HepG2 (cell line): ENCODE data around the gene MVP. TPM values are rescaled to one million over a fixed set of nuclear protein-coding genes. Genes with fewer than 3 reads are reported as not detected.

Experiments
- ETV5 ChIP-seq: IDR thresholded peaks from 2 replicates; pipeline ENCODE4 v1.6.1; 2018; ENCODE audit warnings: missing biosample characterization, missing genetic modification reagents, inconsistent platforms, borderline replicate concordance
- HDAC6 ChIP-seq: fragments of 200-600 bp; sonication (generic); IDR thresholded peaks from 2 replicates; pipeline ENCODE4 v1.7.0; 2017; ENCODE audit warnings: mild to moderate bottlenecking, antibody characterized with exemption, low read length, low read depth
- KDM1A ChIP-seq: IDR thresholded peaks from 2 replicates; pipeline ENCODE4 v1.6.1; 2016; ENCODE audit warnings: missing compliant biosample characterization
- NFYB ChIP-seq: sonication (generic); formaldehyde crosslinking; IDR thresholded peaks from 2 replicates; pipeline ENCODE4 v1.4.0; 2020; ENCODE audit warnings: missing genetic modification reagents
- PAF1 ChIP-seq: IDR thresholded peaks from 2 replicates; pipeline ENCODE4 v1.6.1; 2016; ENCODE audit warnings: missing genetic modification reagents, missing compliant biosample characterization
- SMARCE1 ChIP-seq: fragments of 450-650 bp; IDR thresholded peaks from 2 replicates; pipeline ENCODE4 v1.6.1; 2017; ENCODE audit warnings: borderline replicate concordance
- SNAI1 ChIP-seq: sonication (generic); formaldehyde crosslinking; IDR thresholded peaks from 2 replicates; pipeline ENCODE4 v1.5.0; 2020; ENCODE audit warnings: mild to moderate bottlenecking, missing genetic modification reagents, borderline replicate concordance
- SPEN ChIP-seq: sonication (generic); formaldehyde crosslinking; IDR thresholded peaks from 2 replicates; pipeline ENCODE4 v1.5.1; 2020; ENCODE audit warnings: low read depth, mild to moderate bottlenecking, missing genetic modification reagents
- TBP ChIP-seq: sonication (generic); formaldehyde crosslinking; IDR thresholded peaks from 2 replicates; pipeline ENCODE4 v1.5.0; 2020; ENCODE audit warnings: missing genetic modification reagents
- ZNF10 ChIP-seq: sonication (generic); formaldehyde crosslinking; IDR thresholded peaks from 2 replicates; pipeline ENCODE4 v1.4.0; 2020; ENCODE audit warnings: mild to moderate bottlenecking, low read depth, missing genetic modification reagents, borderline replicate concordance
- ZNF124 ChIP-seq: sonication (generic); formaldehyde crosslinking; IDR thresholded peaks from 2 replicates; pipeline ENCODE4 v1.4.0; 2020; ENCODE audit warnings: missing genetic modification reagents
- ZNF160 ChIP-seq: sonication (generic); formaldehyde crosslinking; IDR thresholded peaks from 2 replicates; pipeline ENCODE4 v1.8.0; 2022; ENCODE audit warnings: mild to moderate bottlenecking, inconsistent platforms, missing genetic modification reagents
- ZNF235 ChIP-seq: sonication (generic); formaldehyde crosslinking; IDR thresholded peaks from 2 replicates; pipeline ENCODE4 v1.8.1; 2023; ENCODE audit warnings: mild to moderate bottlenecking, missing genetic modification reagents, borderline replicate concordance
- ZNF282 ChIP-seq: fragments of 450-650 bp; IDR thresholded peaks from 2 replicates; pipeline ENCODE4 v1.6.1; 2018; ENCODE audit not compliant: partially characterized antibody
- ZNF598 ChIP-seq: sonication (generic); formaldehyde crosslinking; IDR thresholded peaks from 2 replicates; pipeline ENCODE4 v1.5.1; 2020; ENCODE audit warnings: mild to moderate bottlenecking, missing genetic modification reagents, borderline replicate concordance
- ZNF644 ChIP-seq: IDR thresholded peaks from 2 replicates; pipeline ENCODE4 v1.6.1; 2016; ENCODE audit warnings: low read depth
- polyA plus RNA-seq, 8 experiments: library from polyadenylated mRNA; depleted of rRNA in 3 of 8; stranded (reverse) in 7 of 8; unstranded in 1 of 8; fragments of >200 nt; fragmentation: Illumina TruSeq in 4 of 8; extraction: Trizol in 4 of 8; gene quantifications; 2 replicates each; pipeline versions ENCODE4 v1.2.1 to v1.2.3, GENCODE V29; 2011 to 2016; ENCODE audit warnings: low read depth in 4 of 8, missing spikeins in 1 of 8, mixed read lengths in 1 of 8; ENCODE audit not compliant: insufficient read depth in 1 of 8
- total RNA-seq, 5 experiments: library from RNA; depleted of rRNA; stranded (reverse); fragments of >200 nt; fragmentation: Illumina TruSeq; extraction: Trizol; gene quantifications; 2 replicates each; pipeline ENCODE4 v1.2.3, GENCODE V29; 2016; ENCODE audit warnings: low read depth in 1 of 5
- TF ChIP-seq, protein P1 (sequence below): sonication (generic); formaldehyde crosslinking; IDR thresholded peaks from 2 replicates; pipeline ENCODE4 v1.5.0; 2020; ENCODE audit warnings: missing genetic modification reagents
- TF ChIP-seq, protein P2 (sequence below): sonication (generic); formaldehyde crosslinking; IDR thresholded peaks from 2 replicates; pipeline ENCODE4 v1.9.0; 2022; ENCODE audit warnings: missing genetic modification reagents, mild to moderate bottlenecking, borderline replicate concordance
- TF ChIP-seq, protein P3 (sequence below): sonication (generic); formaldehyde crosslinking; IDR thresholded peaks from 2 replicates; pipeline ENCODE4 v1.5.0; 2020; ENCODE audit warnings: mild to moderate bottlenecking, missing genetic modification reagents, borderline replicate concordance
- TF ChIP-seq, protein P4 (sequence below), 2 experiments: sonication (generic) in 1 of 2; formaldehyde crosslinking in 1 of 2; IDR thresholded peaks; 2 replicates each; pipeline versions ENCODE4 v1.5.1 to v1.6.1; 2011 to 2020; ENCODE audit warnings: borderline replicate concordance in 1 of 2, low read depth in 1 of 2, low read length in 1 of 2, mild to moderate bottlenecking in 1 of 2, missing genetic modification reagents in 1 of 2, moderate library complexity in 1 of 2
- TF ChIP-seq, protein P5 (sequence below): sonication (generic); formaldehyde crosslinking; IDR thresholded peaks from 2 replicates; pipeline ENCODE4 v1.4.0; 2020; ENCODE audit warnings: missing genetic modification reagents

MVP gene
- total and polyA plus RNA-seq, 2 of the 13 experiments (the other 11 are each of a cell fraction or from before 2014, with no cell fraction given): 22.9 to 43.5 TPM

DNA sequence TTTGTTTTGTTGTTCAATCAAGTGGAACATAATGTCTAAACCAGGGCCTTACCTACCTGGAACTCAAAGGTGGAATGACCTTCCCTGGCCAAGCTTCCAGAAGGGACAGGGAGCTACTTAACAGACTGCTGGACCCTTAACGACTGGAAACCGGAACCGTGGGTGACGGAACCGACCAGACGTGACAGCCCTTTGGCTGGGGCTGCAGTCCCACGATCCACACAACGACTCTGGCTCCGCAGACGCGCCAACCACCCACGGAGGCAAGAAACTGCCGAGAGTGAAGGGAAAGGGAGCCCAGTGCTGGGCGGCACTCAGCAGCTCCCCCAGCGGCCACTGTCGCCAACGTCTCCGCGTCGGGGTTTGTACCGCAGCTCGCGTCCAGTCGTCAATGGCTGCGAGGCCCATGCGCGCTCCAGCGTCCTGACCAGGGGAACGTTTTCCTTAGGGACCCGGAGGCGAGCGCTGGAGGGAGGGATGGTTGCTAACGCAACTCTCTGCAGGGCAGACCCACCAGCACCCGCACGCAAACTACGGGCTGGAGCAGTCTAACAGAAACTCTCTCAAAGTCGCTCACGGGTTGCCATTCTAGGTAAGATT lies 35.3 kb upstream of the MVP start (continued):
- TF ChIP-seq, protein P1, sequence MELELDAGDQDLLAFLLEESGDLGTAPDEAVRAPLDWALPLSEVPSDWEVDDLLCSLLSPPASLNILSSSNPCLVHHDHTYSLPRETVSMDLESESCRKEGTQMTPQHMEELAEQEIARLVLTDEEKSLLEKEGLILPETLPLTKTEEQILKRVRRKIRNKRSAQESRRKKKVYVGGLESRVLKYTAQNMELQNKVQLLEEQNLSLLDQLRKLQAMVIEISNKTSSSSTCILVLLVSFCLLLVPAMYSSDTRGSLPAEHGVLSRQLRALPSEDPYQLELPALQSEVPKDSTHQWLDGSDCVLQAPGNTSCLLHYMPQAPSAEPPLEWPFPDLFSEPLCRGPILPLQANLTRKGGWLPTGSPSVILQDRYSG: no peak
- TF ChIP-seq ZNF598 (CRISPR knock-in tag) (peak; percentile 98), NFYB (CRISPR knock-in tag) (no peak), ZNF235 (CRISPR knock-in tag) (no peak), KDM1A (no peak), SNAI1 (no peak), PAF1 (CRISPR knock-in tag) (no peak), TBP (CRISPR knock-in tag) (no peak), SMARCE1 (no peak), ZNF10 (CRISPR knock-in tag) (no peak), SPEN (CRISPR knock-in tag) (0 out of 2 replicates have a peak, but pooled peaks have one; percentile 49), ZNF124 (peak; percentile 78; the same call in 1 of the 2 replicates), ETV5 (CRISPR knock-in tag) (no peak), ZNF282 (no peak), HDAC6 (no peak), ZNF644 (CRISPR knock-in tag) (peak; percentile 54; the same call in 1 of the 2 replicates), ZNF160 (CRISPR knock-in tag) (no peak)
- TF ChIP-seq, protein P2, sequence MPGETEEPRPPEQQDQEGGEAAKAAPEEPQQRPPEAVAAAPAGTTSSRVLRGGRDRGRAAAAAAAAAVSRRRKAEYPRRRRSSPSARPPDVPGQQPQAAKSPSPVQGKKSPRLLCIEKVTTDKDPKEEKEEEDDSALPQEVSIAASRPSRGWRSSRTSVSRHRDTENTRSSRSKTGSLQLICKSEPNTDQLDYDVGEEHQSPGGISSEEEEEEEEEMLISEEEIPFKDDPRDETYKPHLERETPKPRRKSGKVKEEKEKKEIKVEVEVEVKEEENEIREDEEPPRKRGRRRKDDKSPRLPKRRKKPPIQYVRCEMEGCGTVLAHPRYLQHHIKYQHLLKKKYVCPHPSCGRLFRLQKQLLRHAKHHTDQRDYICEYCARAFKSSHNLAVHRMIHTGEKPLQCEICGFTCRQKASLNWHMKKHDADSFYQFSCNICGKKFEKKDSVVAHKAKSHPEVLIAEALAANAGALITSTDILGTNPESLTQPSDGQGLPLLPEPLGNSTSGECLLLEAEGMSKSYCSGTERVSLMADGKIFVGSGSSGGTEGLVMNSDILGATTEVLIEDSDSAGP (CRISPR knock-in tag): peak; percentile 89
- TF ChIP-seq, protein P3, sequence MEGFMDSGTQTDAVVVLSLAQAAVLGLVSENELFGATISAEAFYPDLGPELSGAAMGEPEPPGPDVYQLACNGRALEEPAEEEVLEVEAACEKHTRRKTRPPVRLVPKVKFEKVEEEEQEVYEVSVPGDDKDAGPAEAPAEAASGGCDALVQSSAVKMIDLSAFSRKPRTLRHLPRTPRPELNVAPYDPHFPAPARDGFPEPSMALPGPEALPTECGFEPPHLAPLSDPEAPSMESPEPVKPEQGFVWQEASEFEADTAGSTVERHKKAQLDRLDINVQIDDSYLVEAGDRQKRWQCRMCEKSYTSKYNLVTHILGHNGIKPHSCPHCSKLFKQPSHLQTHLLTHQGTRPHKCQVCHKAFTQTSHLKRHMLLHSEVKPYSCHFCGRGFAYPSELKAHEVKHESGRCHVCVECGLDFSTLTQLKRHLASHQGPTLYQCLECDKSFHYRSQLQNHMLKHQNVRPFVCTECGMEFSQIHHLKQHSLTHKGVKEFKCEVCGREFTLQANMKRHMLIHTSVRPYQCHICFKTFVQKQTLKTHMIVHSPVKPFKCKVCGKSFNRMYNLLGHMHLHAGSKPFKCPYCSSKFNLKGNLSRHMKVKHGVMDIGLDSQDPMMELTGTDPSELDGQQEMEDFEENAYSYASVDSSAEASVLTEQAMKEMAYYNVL (CRISPR knock-in tag): no peak
- TF ChIP-seq, protein P4, sequence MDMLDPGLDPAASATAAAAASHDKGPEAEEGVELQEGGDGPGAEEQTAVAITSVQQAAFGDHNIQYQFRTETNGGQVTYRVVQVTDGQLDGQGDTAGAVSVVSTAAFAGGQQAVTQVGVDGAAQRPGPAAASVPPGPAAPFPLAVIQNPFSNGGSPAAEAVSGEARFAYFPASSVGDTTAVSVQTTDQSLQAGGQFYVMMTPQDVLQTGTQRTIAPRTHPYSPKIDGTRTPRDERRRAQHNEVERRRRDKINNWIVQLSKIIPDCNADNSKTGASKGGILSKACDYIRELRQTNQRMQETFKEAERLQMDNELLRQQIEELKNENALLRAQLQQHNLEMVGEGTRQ (IDR thresholded peaks at IDR 0.05; ENCODE audit: low read depth, low read length): peak; percentile 3; the same call in 1 of the 2 replicates
- TF ChIP-seq, protein P4 (CRISPR knock-in tag; IDR thresholded peaks at IDR 0.05; ENCODE audit: borderline replicate concordance): no peak
- TF ChIP-seq, protein P5, sequence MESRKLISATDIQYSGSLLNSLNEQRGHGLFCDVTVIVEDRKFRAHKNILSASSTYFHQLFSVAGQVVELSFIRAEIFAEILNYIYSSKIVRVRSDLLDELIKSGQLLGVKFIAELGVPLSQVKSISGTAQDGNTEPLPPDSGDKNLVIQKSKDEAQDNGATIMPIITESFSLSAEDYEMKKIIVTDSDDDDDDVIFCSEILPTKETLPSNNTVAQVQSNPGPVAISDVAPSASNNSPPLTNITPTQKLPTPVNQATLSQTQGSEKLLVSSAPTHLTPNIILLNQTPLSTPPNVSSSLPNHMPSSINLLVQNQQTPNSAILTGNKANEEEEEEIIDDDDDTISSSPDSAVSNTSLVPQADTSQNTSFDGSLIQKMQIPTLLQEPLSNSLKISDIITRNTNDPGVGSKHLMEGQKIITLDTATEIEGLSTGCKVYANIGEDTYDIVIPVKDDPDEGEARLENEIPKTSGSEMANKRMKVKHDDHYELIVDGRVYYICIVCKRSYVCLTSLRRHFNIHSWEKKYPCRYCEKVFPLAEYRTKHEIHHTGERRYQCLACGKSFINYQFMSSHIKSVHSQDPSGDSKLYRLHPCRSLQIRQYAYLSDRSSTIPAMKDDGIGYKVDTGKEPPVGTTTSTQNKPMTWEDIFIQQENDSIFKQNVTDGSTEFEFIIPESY: peak; percentile 94
